Measurements from ENCODE around the gene ZMYM2. TPM values are rescaled to one million over a fixed set of nuclear protein-coding genes. Genes with fewer than 3 reads are reported as not detected.

Gene ZMYM2
- 25.7 and 88.4 TPM in 2 replicates for total RNA-seq

DNA sequence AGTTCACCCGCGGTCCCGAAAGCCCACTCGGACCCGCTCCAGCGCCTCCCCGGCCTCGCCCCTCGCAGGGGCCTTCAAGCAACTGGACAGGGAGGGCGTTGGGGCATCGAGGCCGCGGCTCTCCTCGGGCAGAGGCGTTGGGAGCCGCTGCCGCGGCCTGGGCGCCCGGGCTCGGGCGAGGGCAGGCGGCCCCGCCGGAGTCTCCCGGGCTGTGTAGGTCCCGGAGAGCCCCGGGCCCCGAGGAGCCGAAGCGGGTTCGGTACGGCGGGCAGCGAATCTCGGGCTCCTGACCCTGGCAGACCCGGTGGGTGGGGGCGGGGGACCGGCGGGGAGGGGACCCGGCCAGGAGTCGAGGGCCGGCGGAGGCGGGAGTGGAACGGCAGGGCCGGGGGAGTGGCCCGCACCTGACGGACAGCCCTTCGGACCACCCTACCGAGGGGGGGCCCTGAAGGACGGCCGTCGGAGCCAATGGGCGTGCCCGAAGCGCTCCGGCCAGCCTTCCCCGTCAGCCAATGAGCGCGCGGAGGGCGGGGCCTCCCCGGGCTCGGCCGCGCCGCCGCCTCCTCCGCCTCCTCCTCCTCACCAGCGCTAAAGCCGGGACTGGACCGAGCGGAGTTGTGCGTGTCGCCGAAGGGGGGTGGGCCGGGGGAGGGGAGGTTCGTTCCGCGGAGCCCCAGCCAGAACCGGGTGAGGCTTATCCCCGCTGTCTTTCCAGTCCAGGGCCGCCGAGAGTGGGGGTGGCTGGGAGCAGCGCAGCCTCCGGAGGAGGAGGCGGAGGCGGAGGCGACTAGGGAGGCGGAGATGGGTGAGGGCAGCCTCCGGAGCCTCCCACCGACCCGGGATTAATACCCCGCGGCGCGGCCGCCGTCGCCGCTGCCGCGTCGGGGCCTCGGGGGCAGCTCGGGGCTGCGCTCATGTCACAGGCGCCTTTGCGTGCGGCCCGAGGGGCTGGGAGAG lies at the start of gene ZMYM2:
ZMYM2 (plus strand) TSS at position 573 of the 957 bp plus-strand sequence. CDS start 34,346 bp downstream, outside the sequence.

Other genes with a start within 250 kb of the ZMYM2 start
- gene PSPC1, start 175.8 kb upstream of the ZMYM2 start, total RNA-seq: 50.0 and 81.1 TPM in 2 replicates
- gene ZMYM5, start 95.1 kb upstream of the ZMYM2 start, total RNA-seq: 7.6 and 13.8 TPM in 2 replicates
- gene GJA3, start 202.3 kb downstream of the ZMYM2 start, total RNA-seq: under 0.01 TPM in 1 of 2 replicates, not detected in the other
- gene GJB2, start 234.2 kb downstream of the ZMYM2 start, total RNA-seq: not detected in 2 replicates

Measured in bladder microvascular endothelial cell (primary cell).